Measurements from ENCODE around the gene PLB1. TPM values are rescaled to one million over a fixed set of nuclear protein-coding genes. Genes with fewer than 3 reads are reported as not detected.

The PLB1 gene
- total RNA-seq, 1 donor from 2014 or later = 1.6 TPM

- TF ChIP-seq CTCF (IDR thresholded peaks at IDR 0.05; ENCODE audit: insufficient read depth, low read length, severe bottlenecking) = no peak
- Histone ChIP-seq H3K36me3 (ENCODE audit: control insufficient read depth, insufficient read depth, low read length) (no peaks in the 10 kb centered on the region), H3K27me3 (ENCODE audit: control insufficient read depth, insufficient read depth, low read length) (peaks cover 1% of the 10 kb centered on the region), H3K4me3 (ENCODE audit: low read depth, low read length) (no peak overlapping the region)
- no peak for FAIRE-seq
- no peak for DNase-seq (ENCODE audit: low read depth)
These were observed 2.2 kb upstream of the PLB1 start for GRCh38 chr2:28493636-28494035.

- Histone ChIP-seq H3K36me3 (ENCODE audit: control insufficient read depth, insufficient read depth, low read length) (no peaks in the 10 kb centered on the region), H3K4me3 (ENCODE audit: low read depth, low read length) (no peak overlapping the region), H3K27me3 (ENCODE audit: control insufficient read depth, insufficient read depth, low read length) (no peaks in the 10 kb centered on the region)
- no peak for DNase-seq (ENCODE audit: low read depth)
- no peak for FAIRE-seq
- no peak for TF ChIP-seq CTCF (IDR thresholded peaks at IDR 0.05; ENCODE audit: insufficient read depth, low read length, severe bottlenecking)
These were observed 921 bp downstream of the PLB1 start for GRCh38 chr2:28496781-28497180.

- DNase-seq (ENCODE audit: low read depth) (no peak), FAIRE-seq (no peak)
- Histone ChIP-seq H3K36me3 (ENCODE audit: control insufficient read depth, insufficient read depth, low read length) (no peaks in the 10 kb centered on the region), H3K27me3 (ENCODE audit: control insufficient read depth, insufficient read depth, low read length) (no peaks in the 10 kb centered on the region), H3K4me3 (ENCODE audit: low read depth, low read length) (no peak overlapping the region)
- TF ChIP-seq CTCF (IDR thresholded peaks at IDR 0.05; ENCODE audit: insufficient read depth, low read length, severe bottlenecking) = no peak
These were observed 1.3 kb downstream of the PLB1 start for GRCh38 chr2:28497206-28497605.

- DNase-seq (ENCODE audit: low read depth) (no peak), FAIRE-seq (no peak)
- TF ChIP-seq CTCF (IDR thresholded peaks at IDR 0.05; ENCODE audit: insufficient read depth, low read length, severe bottlenecking) = no peak
- H3K27me3 ChIP-seq (ENCODE audit: control insufficient read depth, insufficient read depth, low read length) = no peaks in the 10 kb centered on the region
- H3K4me3 ChIP-seq (ENCODE audit: low read depth, low read length) = no peak overlapping the region
- H3K36me3 ChIP-seq (ENCODE audit: control insufficient read depth, insufficient read depth, low read length) = no peaks in the 10 kb centered on the region
These were observed 3.4 kb downstream of the PLB1 start for GRCh38 chr2:28499282-28499681.

GRCh38 chr2:28505361-28505760 lies 9.5 kb downstream of the PLB1 start:
- no peak for TF ChIP-seq CTCF (IDR thresholded peaks at IDR 0.05; ENCODE audit: insufficient read depth, low read length, severe bottlenecking)
- FAIRE-seq (no peak), DNase-seq (ENCODE audit: low read depth) (no peak)
- Histone ChIP-seq H3K4me3 (ENCODE audit: low read depth, low read length) (no peak overlapping the region), H3K36me3 (ENCODE audit: control insufficient read depth, insufficient read depth, low read length) (no peaks in the 10 kb centered on the region), H3K27me3 (ENCODE audit: control insufficient read depth, insufficient read depth, low read length) (no peaks in the 10 kb centered on the region)

GRCh38 chr2:28506112-28506910 lies 10.5 kb downstream of the PLB1 start:
- no peak for TF ChIP-seq CTCF (IDR thresholded peaks at IDR 0.05; ENCODE audit: insufficient read depth, low read length, severe bottlenecking)
- H3K36me3 ChIP-seq (ENCODE audit: control insufficient read depth, insufficient read depth, low read length) = no peaks in the 10 kb centered on the region
- no peak for DNase-seq (ENCODE audit: low read depth)
- no peaks in the 10 kb centered on the region for H3K27me3 ChIP-seq (ENCODE audit: control insufficient read depth, insufficient read depth, low read length)
- FAIRE-seq = no peak
- no peak overlapping the region for H3K4me3 ChIP-seq (ENCODE audit: low read depth, low read length)
